Common myeloid progenitor, CD34-positive (primary cell): ENCODE results near the gene KRT78.

Source experiments
- CTCF ChIA-PET: fragments of 350-600 bp; sonication (Branson Sonifier 250); formaldehyde crosslinking; loops from one replicate; lab custom pipeline; 2021; ENCODE audit warnings: antibody characterized with exemption; lab: Charles Lee
- POLR2A ChIA-PET: fragments of 350-600 bp; sonication (Branson Sonifier 250); formaldehyde crosslinking; loops from one replicate; lab custom pipeline; 2021; ENCODE audit warnings: antibody characterized with exemption; lab: Charles Lee
- DNase-seq, 3 donors: peaks; one replicate each; pipeline versions ENCODE4 v3.0.0 to v3.0.0-alpha.2; 2013
- H3K27ac ChIP-seq, 2 experiments: 1 replicate in 1 of 2; 2 replicates in 1 of 2; pipeline ENCODE4 v1.7.0; 2013; ENCODE audit warnings: inconsistent platforms in 2 of 2, low read length in 2 of 2, mild to moderate bottlenecking in 2 of 2, low read depth in 1 of 2, moderate library complexity in 1 of 2; ENCODE audit not compliant: severe bottlenecking in 2 of 2, insufficient read depth in 1 of 2, poor library complexity in 1 of 2
- H3K27me3 ChIP-seq, 5 experiments: replicated peaks in 2 of 5; 1 replicate in 3 of 5; 2 replicates in 2 of 5; pipeline versions ENCODE4 v1.6.1 to v1.7.0; 2013; ENCODE audit warnings: low read length in 4 of 5, mild to moderate bottlenecking in 2 of 5, moderate library complexity in 2 of 5, inconsistent platforms in 1 of 5; ENCODE audit not compliant: insufficient read depth in 5 of 5, control insufficient read depth in 4 of 5
- H3K36me3 ChIP-seq, 4 experiments: 1 replicate in 2 of 4; 2 replicates in 2 of 4; pipeline versions ENCODE4 v1.6.1 to v1.7.0; 2013; ENCODE audit warnings: low read length in 3 of 4, control low read depth in 1 of 4, mild to moderate bottlenecking in 1 of 4; ENCODE audit not compliant: control insufficient read depth in 4 of 4, insufficient read depth in 4 of 4
- H3K4me1 ChIP-seq, 4 experiments: 1 replicate in 3 of 4; 2 replicates in 1 of 4; pipeline versions ENCODE4 v1.6.1 to v1.7.1; 2013; ENCODE audit warnings: low read length in 3 of 4, mild to moderate bottlenecking in 3 of 4, control low read depth in 1 of 4, inconsistent platforms in 1 of 4, moderate library complexity in 1 of 4; ENCODE audit not compliant: control insufficient read depth in 4 of 4, insufficient read depth in 4 of 4; ENCODE audit errors: control extremely low read depth in 1 of 4
- H3K4me3 ChIP-seq, 7 experiments: 1 replicate in 4 of 7; 2 replicates in 3 of 7; pipeline versions ENCODE4 v1.5.1 to v1.7.0; 2013; ENCODE audit warnings: mild to moderate bottlenecking in 7 of 7, low read length in 6 of 7, moderate library complexity in 6 of 7, inconsistent platforms in 2 of 7, low read depth in 2 of 7, control low read depth in 1 of 7; ENCODE audit not compliant: insufficient read depth in 4 of 7, control insufficient read depth in 1 of 7; ENCODE audit errors: extremely low read depth in 1 of 7
- H3K9me3 ChIP-seq, 5 experiments: 1 replicate in 4 of 5; 2 replicates in 1 of 5; pipeline versions ENCODE4 v1.6.1 to v1.7.1; 2013; ENCODE audit warnings: low read length in 4 of 5, mild to moderate bottlenecking in 2 of 5, inconsistent platforms in 1 of 5, low read depth in 1 of 5, moderate library complexity in 1 of 5; ENCODE audit not compliant: control insufficient read depth in 4 of 5, insufficient read depth in 2 of 5; ENCODE audit errors: control extremely low read depth in 1 of 5
- WGBS: methylation state at CpG from one replicate; pipeline ENCODE4 v1.1.5; 2013; ENCODE audit not compliant: insufficient coverage; 5-methylcytosine and 5-hydroxymethylcytosine counted together

Gene KRT78

DNA sequence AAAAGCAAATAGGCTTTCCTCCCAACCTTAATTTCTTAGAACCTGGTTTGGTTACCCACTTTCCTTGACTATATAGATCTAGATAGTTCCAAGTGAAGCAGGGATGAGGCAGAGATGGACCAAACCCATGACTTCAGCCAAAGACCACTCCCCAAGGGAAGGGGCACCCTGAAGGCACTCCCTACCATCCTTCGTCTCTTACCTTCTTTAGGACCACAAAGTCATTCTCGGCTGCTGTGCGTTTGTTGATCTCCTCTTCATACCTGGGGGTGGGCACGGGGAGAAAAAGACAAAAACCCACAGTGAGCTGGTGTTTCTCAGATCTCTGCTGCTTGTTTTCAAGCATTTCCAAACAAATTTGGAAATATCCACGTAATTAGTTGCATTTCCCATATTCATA is 38.2 kb downstream of the KRT78 start:
- no peaks in the 10 kb centered on the region for H3K4me1 ChIP-seq
- H3K4me3 ChIP-seq, result no peak overlapping the region
- peaks cover 0 to 3% (median 0%) of the 10 kb centered on the region in 5 experiments for H3K27me3 ChIP-seq
- no peak overlapping the region for H3K27ac ChIP-seq
- no peaks in the 10 kb centered on the region for H3K9me3 ChIP-seq
- DNase-seq, result no peak
- 67% methylated on average over 3 of the region's 5 CpGs for WGBS
- POLR2A ChIA-PET, result interaction anchor here (0.7 kb wide), 1 partner anchor 68 kb away, joined by 3 read pairs; no protein-coding TSS in a partner anchor
- no peaks in the 10 kb centered on the region for H3K36me3 ChIP-seq
- CTCF ChIA-PET, result interaction anchor here (0.9 kb wide), 1 partner anchor 13 kb away, joined by 3 read pairs; no protein-coding TSS in a partner anchor

DNA sequence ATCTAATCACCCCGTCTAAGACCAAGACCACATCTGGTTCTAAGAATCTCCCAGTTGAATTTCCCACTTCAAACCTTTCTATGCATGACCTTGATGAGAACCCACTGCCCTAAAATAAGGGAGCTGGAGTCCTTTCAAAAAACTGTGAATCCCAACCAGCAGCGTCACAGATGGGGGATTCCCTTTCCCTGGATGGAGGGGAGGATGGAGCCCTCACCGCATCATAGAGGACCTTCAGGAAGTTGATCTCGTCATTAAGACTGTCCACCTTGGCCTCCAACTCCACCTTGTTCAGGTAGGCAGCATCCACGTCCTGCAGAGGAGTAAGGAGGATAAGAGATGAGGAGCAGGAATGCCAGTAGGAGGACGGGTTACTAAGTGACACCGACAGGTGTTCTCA is 39.6 kb downstream of the KRT78 start:
- no peaks in the 10 kb centered on the region for H3K36me3 ChIP-seq
- 78% methylated on average over 6 of the region's 7 CpGs for WGBS
- peaks cover 0 to 3% (median 0%) of the 10 kb centered on the region in 5 experiments for H3K27me3 ChIP-seq
- H3K27ac ChIP-seq, result no peak overlapping the region
- no peaks in the 10 kb centered on the region for H3K9me3 ChIP-seq
- CTCF ChIA-PET, result interaction anchor here (2.6 kb wide), 1 partner anchor 13 kb away, joined by 7 read pairs; the partner anchor contains the start of gene KRT3
- no peak for DNase-seq
- no peaks in the 10 kb centered on the region for H3K4me1 ChIP-seq
- POLR2A ChIA-PET, result no interaction called here
- no peak overlapping the region for H3K4me3 ChIP-seq

DNA sequence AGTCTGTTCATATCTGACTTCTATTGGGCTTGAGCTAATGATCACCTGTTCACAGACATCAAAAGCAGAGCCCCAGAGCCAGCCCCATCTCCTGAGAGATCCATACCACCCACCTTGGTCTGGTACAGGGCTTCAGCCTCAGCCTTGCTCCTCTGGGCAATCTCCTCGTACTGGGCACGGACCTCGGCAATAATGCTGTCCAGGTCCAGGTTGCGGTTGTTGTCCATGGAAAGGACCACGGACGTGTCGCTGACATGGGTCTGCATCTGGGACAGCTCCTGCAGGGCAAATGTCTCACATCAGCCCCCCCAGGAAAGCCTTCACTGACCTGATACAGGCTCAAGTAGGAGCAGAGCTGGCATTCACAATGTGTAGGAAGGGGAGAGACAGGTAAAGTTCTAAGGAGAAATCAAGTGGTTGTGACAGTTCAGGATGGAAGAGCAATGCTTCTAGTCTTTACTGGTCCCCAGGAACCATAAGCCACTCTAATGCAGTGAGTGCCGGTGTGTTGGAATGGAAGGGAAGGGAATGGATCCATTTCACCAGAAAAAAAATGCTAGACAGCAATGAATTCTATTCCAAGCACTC is 40.1 kb downstream of the KRT78 start:
- ChIA-PET CTCF (interaction anchor here (0.7 to 2.6 kb wide), 2 partner anchors 8 to 13 kb away, joined by 3 to 7 read pairs; partner anchors contain the start of gene KRT3), POLR2A (no interaction called here)
- H3K27ac ChIP-seq, result no peak overlapping the region

DNA sequence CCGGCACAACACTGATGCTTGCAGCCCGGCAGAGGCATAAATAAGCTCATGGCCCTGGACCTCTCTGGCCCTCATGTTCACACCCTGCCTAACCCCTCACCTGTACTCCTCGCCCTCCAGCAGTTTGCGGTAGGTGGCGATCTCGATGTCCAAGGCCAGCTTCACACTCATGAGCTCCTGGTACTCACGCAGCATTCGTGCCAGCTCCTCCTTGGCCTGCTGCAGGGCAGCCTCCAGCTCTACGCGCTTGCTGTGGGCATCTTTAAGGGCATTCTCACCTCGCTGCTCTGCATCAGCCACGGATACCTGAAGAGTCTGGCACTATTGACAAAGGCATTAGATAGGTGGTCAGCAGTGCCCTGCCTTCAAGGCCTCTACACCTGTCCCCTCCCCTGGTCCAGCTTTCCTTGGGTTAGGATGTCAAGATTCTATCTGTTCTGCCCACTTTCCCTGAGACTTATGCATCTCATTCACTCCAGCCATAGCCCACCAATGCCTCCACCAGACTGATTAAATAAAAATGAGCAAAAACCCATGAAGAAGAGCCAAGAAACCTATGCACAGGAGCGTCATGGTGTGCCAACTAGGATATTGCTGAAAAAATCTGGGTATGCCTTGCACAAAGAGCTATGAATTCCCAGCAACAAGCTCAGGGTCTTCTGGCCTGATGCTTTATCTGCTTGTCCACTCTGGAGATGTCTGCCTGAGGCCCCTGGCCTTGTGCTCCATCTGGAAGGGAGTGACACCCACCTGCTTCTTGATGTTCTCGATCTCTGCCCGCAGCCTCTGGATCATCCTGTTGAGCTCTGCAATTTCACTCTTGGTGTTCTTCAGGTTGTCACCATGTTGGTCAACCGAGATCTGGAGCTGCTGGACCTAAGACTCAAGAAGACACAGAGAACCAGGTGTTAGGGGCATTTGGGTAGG is 41.0 kb downstream of the KRT78 start:
- ChIA-PET POLR2A (no interaction called here), CTCF (interaction anchor here (0.7 to 2.6 kb wide), 3 partner anchors 8 to 12 kb away, joined by 3 to 7 read pairs (median 3); partner anchors contain the start of gene KRT3)
- WGBS, result 94% methylated on average over 15 of the region's 16 CpGs

More for the DNA sequence above, 40.1 kb downstream of the KRT78 start:
- no peak for DNase-seq
- WGBS, result 98% methylated on average over 7 of the region's 8 CpGs
- peaks cover 0 to 3% (median 0%) of the 10 kb centered on the region in 5 experiments for H3K27me3 ChIP-seq
- no peak overlapping the region for H3K4me3 ChIP-seq
- no peaks in the 10 kb centered on the region for H3K9me3 ChIP-seq
- H3K36me3 ChIP-seq, result no peaks in the 10 kb centered on the region
- H3K4me1 ChIP-seq, result no peaks in the 10 kb centered on the region

DNA sequence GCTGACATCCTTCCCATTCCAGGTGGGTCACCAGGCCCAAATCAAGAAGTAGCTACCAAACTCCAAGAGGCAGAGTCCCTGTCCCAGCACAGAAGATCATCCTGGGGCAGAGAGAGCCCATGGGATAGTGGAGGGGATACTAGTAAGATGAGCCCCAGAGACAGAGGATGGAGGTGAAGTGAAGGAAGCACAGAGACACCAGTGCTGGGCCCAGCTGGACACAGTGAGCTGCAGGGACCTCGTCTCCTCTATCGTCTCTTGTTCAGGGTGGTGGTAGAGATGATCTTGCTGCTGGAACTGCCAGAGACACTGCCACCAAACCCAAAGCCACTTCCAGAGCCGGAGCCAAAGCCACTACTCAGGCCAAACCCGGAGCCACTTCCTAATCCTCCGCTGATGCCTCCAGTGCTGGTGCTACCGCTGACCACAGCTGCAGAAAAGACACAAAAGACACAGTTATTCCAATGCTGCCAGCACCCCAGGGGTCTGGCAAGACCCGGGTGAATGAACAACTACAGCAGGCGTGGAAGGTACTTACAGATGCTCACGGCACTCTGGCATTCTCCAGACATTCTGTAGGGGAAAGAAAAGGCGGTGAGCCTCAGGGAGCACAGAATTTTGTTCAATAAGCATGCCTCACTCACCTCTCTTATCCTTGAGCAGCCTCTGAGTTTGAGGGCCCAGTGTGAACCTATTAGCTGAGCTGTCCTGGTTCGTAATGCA is 41.8 kb downstream of the KRT78 start:
- WGBS, result 92% methylated on average over 11 of the region's 11 CpGs
- ChIA-PET POLR2A (no interaction called here), CTCF (interaction anchor here (0.9 to 2.6 kb wide), 2 partner anchors 11 kb away, joined by 3 to 7 read pairs; partner anchors contain the start of gene KRT3)

More for the DNA sequence above, 41.0 kb downstream of the KRT78 start:
- Histone ChIP-seq H3K9me3 (no peaks in the 10 kb centered on the region), H3K36me3 (no peaks in the 10 kb centered on the region), H3K4me1 (no peaks in the 10 kb centered on the region), H3K27me3 (peaks cover 0 to 3% (median 0%) of the 10 kb centered on the region in 5 experiments), H3K4me3 (no peak overlapping the region), H3K27ac (no peak overlapping the region)
- DNase-seq, result no peak

DNA sequence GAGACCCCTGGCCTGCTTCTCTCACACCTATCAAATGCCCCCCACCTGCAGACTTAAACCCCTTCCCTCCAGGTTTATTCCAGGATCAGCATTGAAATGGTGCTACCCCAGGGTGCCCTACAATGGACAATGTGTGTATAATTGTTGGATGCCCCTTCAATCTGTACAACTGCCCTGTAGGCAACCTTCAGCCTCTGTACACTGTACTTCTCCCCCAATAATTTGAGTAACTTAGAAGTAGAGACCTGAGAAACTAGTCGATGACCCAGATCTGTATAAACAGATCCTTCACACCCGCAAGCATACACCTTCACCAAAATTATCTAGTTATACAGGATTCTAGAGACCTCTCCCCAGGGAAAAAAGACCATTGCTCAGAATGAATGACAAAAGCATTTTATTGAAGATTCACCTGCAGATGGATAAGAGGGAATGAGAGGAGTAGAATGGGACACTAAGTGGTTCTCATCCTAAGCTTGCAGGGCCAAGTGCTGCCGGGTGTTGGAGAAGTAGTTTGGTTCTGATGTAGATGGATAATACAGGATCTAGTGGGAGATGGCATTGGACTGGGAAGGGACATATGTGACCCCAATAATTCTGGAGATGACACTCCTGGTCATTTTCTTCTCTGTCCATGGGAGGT is 42.5 kb downstream of the KRT78 start:
- Histone ChIP-seq H3K4me3 (no peak overlapping the region), H3K27ac (no peak overlapping the region), H3K27me3 (peaks cover 0 to 3% (median 0%) of the 10 kb centered on the region in 5 experiments), H3K9me3 (no peaks in the 10 kb centered on the region), H3K4me1 (no peaks in the 10 kb centered on the region), H3K36me3 (no peaks in the 10 kb centered on the region)
- no peak for DNase-seq
- CTCF ChIA-PET, result no interaction called here
- POLR2A ChIA-PET, result no interaction called here
- 100% methylated on average over 1 of the region's 3 CpGs for WGBS

More for the DNA sequence above, 41.8 kb downstream of the KRT78 start:
- Histone ChIP-seq H3K9me3 (no peaks in the 10 kb centered on the region), H3K27me3 (peaks cover 0 to 3% (median 0%) of the 10 kb centered on the region in 5 experiments), H3K4me1 (no peaks in the 10 kb centered on the region), H3K36me3 (no peaks in the 10 kb centered on the region), H3K4me3 (no peak overlapping the region), H3K27ac (no peak overlapping the region)
- no peak for DNase-seq
